Measurements from ENCODE around the gene KCNK6. TPM values are rescaled to one million over a fixed set of nuclear protein-coding genes. Genes with fewer than 3 reads are reported as not detected.
A peak's percentile ranks its signal among the peaks of the same experiment; 100 is the strongest.
"Not testable (repeated sequence)": the region's sequence is repeated elsewhere in the genome, so short reads cannot be mapped to it uniquely, and the experiment has no call there.

Gene KCNK6
- total and polyA plus RNA-seq, 8 donors = under 0.01 to 32.2 (median 7.4) TPM

- no peaks in the 10 kb centered on the region for H3K27me3 ChIP-seq
- DNase-seq = peak; percentile 97 to 98
- peak overlapping the region; percentile 91 to 98 (median 97) for H3K27ac ChIP-seq
- H3K9me3 ChIP-seq = no peaks in the 10 kb centered on the region
- intact Hi-C loops (cut with DNase I; ENCODE audit: low total_unique reads) = no loop called here
- peak overlapping the region; percentile 61 to 79 (median 69) for H3K4me3 ChIP-seq
- 0 to 1% (median 1%) methylated on average over 46 to 52 of the region's 52 CpGs for WGBS, 5 donors
- peaks cover 0 to 21% (median 0%) of the 10 kb centered on the region in 4 donors for H3K36me3 ChIP-seq
- peaks cover 7 to 27% (median 17%) of the 10 kb centered on the region in 4 donors for H3K4me1 ChIP-seq
- TF ChIP-seq POLR2A (IDR thresholded peaks at IDR 0.05) = no peak
- TF ChIP-seq, protein P1, sequence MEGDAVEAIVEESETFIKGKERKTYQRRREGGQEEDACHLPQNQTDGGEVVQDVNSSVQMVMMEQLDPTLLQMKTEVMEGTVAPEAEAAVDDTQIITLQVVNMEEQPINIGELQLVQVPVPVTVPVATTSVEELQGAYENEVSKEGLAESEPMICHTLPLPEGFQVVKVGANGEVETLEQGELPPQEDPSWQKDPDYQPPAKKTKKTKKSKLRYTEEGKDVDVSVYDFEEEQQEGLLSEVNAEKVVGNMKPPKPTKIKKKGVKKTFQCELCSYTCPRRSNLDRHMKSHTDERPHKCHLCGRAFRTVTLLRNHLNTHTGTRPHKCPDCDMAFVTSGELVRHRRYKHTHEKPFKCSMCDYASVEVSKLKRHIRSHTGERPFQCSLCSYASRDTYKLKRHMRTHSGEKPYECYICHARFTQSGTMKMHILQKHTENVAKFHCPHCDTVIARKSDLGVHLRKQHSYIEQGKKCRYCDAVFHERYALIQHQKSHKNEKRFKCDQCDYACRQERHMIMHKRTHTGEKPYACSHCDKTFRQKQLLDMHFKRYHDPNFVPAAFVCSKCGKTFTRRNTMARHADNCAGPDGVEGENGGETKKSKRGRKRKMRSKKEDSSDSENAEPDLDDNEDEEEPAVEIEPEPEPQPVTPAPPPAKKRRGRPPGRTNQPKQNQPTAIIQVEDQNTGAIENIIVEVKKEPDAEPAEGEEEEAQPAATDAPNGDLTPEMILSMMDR (IDR thresholded peaks at IDR 0.05) = no peak
- peak; percentile 66 to 90 (median 73) for TF ChIP-seq POLR2AphosphoS5 (IDR thresholded peaks at IDR 0.05)
Measured at GRCh38 chr19:38335949-38336637, 16.4 kb downstream of the KCNK6 start.

DNA sequence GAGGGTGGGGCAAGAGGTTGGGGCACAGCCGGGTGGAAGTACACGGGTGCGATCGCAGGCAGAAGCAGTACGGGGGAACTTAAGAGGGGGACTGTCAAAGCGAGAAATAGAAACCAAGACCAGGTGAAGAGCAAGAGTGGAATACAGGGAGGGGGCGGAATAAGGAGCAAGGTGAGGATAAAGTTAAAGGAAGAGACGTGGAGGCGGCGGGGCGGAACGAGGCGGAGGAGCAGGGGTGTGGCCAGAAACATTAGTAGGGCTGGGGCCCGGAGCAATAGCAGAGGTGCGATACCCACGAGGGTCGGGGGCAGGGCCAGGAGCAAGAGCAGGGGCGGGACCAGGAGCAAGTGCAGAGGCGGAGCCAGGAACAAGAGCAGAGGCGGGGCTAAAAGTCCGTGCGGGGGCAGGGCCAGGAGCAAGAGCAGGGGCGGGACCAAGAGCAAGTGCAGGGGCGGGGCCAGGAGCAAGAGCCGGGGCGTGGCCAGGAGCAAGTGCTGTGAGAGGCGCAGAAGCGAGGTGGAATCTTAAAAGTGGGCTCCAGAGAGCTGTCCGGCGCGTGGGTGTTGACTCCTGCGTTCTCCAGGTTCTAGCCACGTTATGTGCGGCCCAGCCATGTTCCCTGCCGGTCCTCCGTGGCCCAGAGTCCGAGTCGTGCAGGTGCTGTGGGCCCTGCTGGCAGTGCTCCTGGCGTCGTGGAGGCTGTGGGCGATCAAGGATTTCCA is 17.2 kb downstream of the KCNK6 start:
- peak; percentile 98 for DNase-seq
- TF ChIP-seq EP300 (IDR thresholded peaks at IDR 0.05) (no peak), POLR2AphosphoS5 (IDR thresholded peaks at IDR 0.05) (peak in 1 of 3 donors; percentile 10)
- Histone ChIP-seq H3K36me3 (peaks cover 0 to 24% (median 0%) of the 10 kb centered on the region in 4 donors), H3K4me1 (peaks cover 7 to 27% (median 17%) of the 10 kb centered on the region in 4 donors), H3K4me3 (peak overlapping the region; percentile 61 to 79 (median 69)), H3K9me3 (no peaks in the 10 kb centered on the region), H3K27me3 (no peaks in the 10 kb centered on the region), H3K27ac (peak overlapping the region; percentile 91 to 98 (median 97))
- WGBS, 5 donors = 1 to 6% (median 3%) methylated on average over 41 of the region's 41 CpGs
- intact Hi-C loops (cut with DNase I; ENCODE audit: low total_unique reads) = no loop called here

- peak overlapping the region; percentile 61 to 79 (median 69) for H3K4me3 ChIP-seq
- WGBS, 5 donors = 52 to 64% (median 57%) methylated on average over 8 to 10 of the region's 10 CpGs
- intact Hi-C loops (cut with DNase I; ENCODE audit: low total_unique reads) = no loop called here
- peak overlapping the region; percentile 91 to 98 (median 97) for H3K27ac ChIP-seq
- DNase-seq = no peak
- TF ChIP-seq POLR2AphosphoS5 (IDR thresholded peaks at IDR 0.05) (no peak), POLR2A (IDR thresholded peaks at IDR 0.05) (no peak), EP300 (IDR thresholded peaks at IDR 0.05) (no peak)
- TF ChIP-seq, protein P1 (IDR thresholded peaks at IDR 0.05) = no peak
- H3K4me1 ChIP-seq = peaks cover 7 to 27% (median 17%) of the 10 kb centered on the region in 4 donors
- no peaks in the 10 kb centered on the region for H3K9me3 ChIP-seq
- H3K27me3 ChIP-seq = no peaks in the 10 kb centered on the region
- peaks cover 0 to 24% (median 0%) of the 10 kb centered on the region in 4 donors for H3K36me3 ChIP-seq
Measured at GRCh38 chr19:38337360-38337653, 17.7 kb downstream of the KCNK6 start.

DNA sequence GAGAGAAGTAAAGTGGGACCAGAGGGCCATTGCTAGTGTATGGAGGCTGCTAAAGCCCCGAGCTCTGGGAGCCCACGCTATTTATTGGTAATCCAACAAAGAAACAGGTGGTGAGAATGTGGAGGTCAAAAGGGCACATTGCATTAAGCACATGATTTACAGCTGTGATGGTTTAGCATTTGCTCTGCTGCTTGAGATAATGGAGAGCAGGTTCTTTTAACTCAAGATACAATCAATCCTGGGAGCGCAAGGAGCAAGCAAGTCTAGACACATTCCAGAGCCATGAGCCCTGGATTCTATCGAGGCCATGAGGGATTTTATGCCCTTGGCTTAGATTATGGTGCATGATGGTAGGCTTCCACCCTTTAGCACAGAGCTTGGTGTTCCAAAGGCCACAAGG is 19.4 kb downstream of the KCNK6 start:
- H3K27me3 ChIP-seq; H3K27ac ChIP-seq; H3K4me3 ChIP-seq; DNase-seq; intact Hi-C loops (cut with DNase I; ENCODE audit: low total_unique reads); H3K9me3 ChIP-seq: not testable (repeated sequence)
- peaks cover 0 to 38% (median 2%) of the 10 kb centered on the region in 4 donors for H3K36me3 ChIP-seq
- 55 to 64% (median 56%) methylated on average over 4 of the region's 4 CpGs for WGBS, 5 donors
- peaks cover 7 to 27% (median 17%) of the 10 kb centered on the region in 4 donors for H3K4me1 ChIP-seq

DNA sequence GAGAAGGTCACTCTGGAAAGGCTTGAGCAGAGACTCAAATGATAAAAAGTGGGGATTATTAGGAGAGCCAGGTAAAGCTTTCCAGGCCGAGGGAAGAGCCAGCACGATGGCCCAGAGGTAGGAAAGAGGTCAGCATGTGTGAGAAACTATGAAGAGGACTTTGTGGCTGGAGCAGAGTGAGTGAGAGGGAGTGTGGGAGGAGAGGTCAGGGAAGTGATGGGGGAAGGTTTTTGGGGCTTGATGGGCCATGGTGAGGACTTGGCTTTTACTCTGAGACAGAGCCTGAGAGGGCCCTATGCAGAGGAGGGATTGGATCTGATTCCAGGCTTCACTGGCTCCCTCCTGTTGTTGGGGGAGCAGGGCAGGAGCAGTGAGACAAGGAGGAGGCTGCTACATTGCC is 21.3 kb downstream of the KCNK6 start:
- WGBS, 5 donors = 91 to 96% (median 92%) methylated on average over 2 of the region's 2 CpGs
- Histone ChIP-seq H3K36me3 (peaks cover 0 to 42% (median 4%) of the 10 kb centered on the region in 4 donors), H3K27me3 (no peaks in the 10 kb centered on the region), H3K4me1 (peaks cover 7 to 21% (median 15%) of the 10 kb centered on the region in 4 donors), H3K9me3 (no peaks in the 10 kb centered on the region), H3K27ac (no peak overlapping the region), H3K4me3 (no peak overlapping the region)
- intact Hi-C loops (cut with DNase I; ENCODE audit: low total_unique reads) = no loop called here
- DNase-seq = no peak
- TF ChIP-seq, protein P1 (IDR thresholded peaks at IDR 0.05) = no peak

All from stomach (tissue), 9 donors.